Duodenal mucosa (tissue), 2 donors: ENCODE measurements around the gene TSKU.
"Not testable (repeated sequence)": the region's sequence is repeated elsewhere in the genome, so short reads cannot be mapped to it uniquely, and the experiment has no call there.

ENCODE experiments used
- H3K27ac ChIP-seq: one replicate; pipeline ENCODE4 v1.7.0; 2013; ENCODE audit warnings: low read depth, low read length
- H3K27me3 ChIP-seq, 2 donors: one replicate each; pipeline ENCODE4 v1.7.0; 2013; ENCODE audit warnings: low read length in 2 of 2, control low read depth in 1 of 2; ENCODE audit not compliant: insufficient read depth in 2 of 2, control insufficient read depth in 1 of 2
- H3K36me3 ChIP-seq, 2 donors: one replicate each; pipeline ENCODE4 v1.7.0; 2013; ENCODE audit warnings: low read length in 2 of 2, control low read depth in 1 of 2; ENCODE audit not compliant: insufficient read depth in 2 of 2, control insufficient read depth in 1 of 2
- H3K4me1 ChIP-seq, 2 donors: one replicate each; pipeline ENCODE4 v1.7.0; 2013; ENCODE audit warnings: low read length in 2 of 2, control low read depth in 1 of 2; ENCODE audit not compliant: insufficient read depth in 2 of 2, control insufficient read depth in 1 of 2
- H3K4me3 ChIP-seq, 2 donors: one replicate each; pipeline ENCODE4 v1.7.0; 2013; ENCODE audit warnings: low read length in 2 of 2, low read depth in 1 of 2
- H3K9ac ChIP-seq, 2 donors: one replicate each; pipeline ENCODE4 v1.7.0; 2013; ENCODE audit warnings: low read length in 2 of 2, low read depth in 1 of 2
- H3K9me3 ChIP-seq, 2 donors: one replicate each; pipeline ENCODE4 v1.7.0; 2013; ENCODE audit warnings: low read length in 2 of 2, control low read depth in 1 of 2; ENCODE audit not compliant: control insufficient read depth in 1 of 2

The TSKU gene

GRCh38 chr11:76822406-76822805 lies 39.2 kb downstream of the TSKU start:
- H3K27ac ChIP-seq, result no peak overlapping the region
- H3K9me3 ChIP-seq, result no peaks in the 10 kb centered on the region
- no peak overlapping the region for H3K4me3 ChIP-seq
- H3K9ac ChIP-seq, result no peak overlapping the region
- no peaks in the 10 kb centered on the region for H3K27me3 ChIP-seq
- no peaks in the 10 kb centered on the region for H3K36me3 ChIP-seq
- peaks cover 0 to 3% of the 10 kb centered on the region in 2 donors for H3K4me1 ChIP-seq

- peaks cover 0 to 3% of the 10 kb centered on the region in 2 donors for H3K4me1 ChIP-seq
- H3K4me3 ChIP-seq, result no peak overlapping the region
- H3K9me3 ChIP-seq, result no peaks in the 10 kb centered on the region
- H3K36me3 ChIP-seq, result no peaks in the 10 kb centered on the region
- H3K27me3 ChIP-seq, result no peaks in the 10 kb centered on the region
- no peak overlapping the region for H3K27ac ChIP-seq
- no peak overlapping the region for H3K9ac ChIP-seq
These were observed 40.4 kb downstream of the TSKU start for GRCh38 chr11:76823481-76824028.

GRCh38 chr11:76824083-76824939 lies 41.2 kb downstream of the TSKU start:
- Histone ChIP-seq H3K4me3 (no peak overlapping the region), H3K36me3 (no peaks in the 10 kb centered on the region), H3K9me3 (no peaks in the 10 kb centered on the region), H3K9ac (no peak overlapping the region), H3K27me3 (no peaks in the 10 kb centered on the region), H3K27ac (no peak overlapping the region), H3K4me1 (peaks cover 0 to 3% of the 10 kb centered on the region in 2 donors)

DNA sequence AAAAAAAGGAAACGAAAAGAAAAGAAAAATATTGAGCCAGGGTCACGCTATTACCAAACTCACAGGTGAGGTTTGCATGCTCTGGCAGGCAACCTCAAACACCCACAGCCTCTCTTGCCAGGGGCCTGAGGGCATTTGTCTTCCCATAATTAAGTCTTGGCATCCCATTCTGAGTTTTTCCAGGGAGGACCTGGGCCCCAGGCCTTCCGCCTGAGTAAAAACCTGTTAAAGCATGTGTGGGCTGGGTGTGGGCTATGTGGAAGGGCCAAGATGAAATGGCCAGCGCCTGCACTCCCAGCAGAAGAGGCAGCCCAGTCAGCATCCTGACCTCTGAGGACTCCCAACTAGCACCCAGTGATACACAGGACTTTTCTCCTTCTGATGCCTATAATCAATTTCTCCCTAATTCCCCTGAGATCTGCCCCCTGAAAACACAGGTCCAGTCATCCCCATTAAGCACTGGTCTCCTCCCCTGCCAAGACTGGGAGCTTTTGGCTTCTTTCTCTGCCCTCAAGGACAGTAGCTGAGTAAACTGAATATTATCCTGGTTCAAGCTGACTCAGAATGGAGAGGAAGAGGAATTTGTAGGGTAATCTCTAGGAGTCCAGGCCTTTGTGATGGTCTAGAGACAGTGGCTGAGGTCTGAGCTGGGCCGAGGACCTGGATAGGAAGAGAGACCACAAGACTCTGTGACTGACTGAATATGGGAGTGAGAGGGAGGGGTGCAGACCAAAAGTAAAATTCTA lies 42.0 kb downstream of the TSKU start:
- Histone ChIP-seq H3K9me3 (no peaks in the 10 kb centered on the region), H3K27me3 (no peaks in the 10 kb centered on the region), H3K4me3 (no peak overlapping the region), H3K36me3 (no peaks in the 10 kb centered on the region), H3K9ac (no peak overlapping the region), H3K27ac (no peak overlapping the region), H3K4me1 (peaks cover 0 to 3% of the 10 kb centered on the region in 2 donors)

DNA sequence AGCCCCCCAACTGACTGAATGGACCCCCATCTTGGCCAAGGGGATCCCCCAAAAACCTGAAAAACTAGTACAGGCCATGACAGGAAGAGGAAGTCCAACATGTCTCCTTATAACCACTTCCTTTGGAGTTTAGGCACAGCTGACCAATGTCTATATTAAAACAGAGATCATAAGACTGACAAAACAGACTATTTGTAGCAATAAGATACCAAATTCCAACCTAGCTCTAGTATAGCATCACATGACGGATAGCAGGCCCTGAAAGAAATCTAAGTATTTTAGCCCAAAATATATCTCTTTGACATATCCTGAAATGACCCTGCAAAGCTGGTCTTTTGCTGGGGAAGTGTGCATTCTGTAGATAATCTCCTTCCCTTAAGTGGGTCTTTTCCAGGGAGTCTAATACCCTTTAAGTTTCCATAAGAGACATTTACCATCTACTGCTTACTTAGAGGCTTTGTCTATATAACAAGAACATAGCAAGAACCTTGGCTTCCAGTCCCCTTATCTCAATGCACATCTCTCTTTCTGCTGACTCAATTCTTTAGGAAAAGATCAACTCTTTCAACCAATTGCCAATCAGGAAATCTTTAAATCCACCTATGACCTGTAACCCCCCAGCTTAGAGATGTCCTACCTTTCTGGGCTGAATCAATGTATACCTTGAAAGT lies 42.7 kb downstream of the TSKU start:
- Histone ChIP-seq H3K4me1 (peaks cover 2 to 5% of the 10 kb centered on the region in 2 donors), H3K27me3 (no peaks in the 10 kb centered on the region), H3K9ac (no peak overlapping the region), H3K36me3 (no peaks in the 10 kb centered on the region), H3K27ac (no peak overlapping the region), H3K4me3 (no peak overlapping the region), H3K9me3 (no peaks in the 10 kb centered on the region)

DNA sequence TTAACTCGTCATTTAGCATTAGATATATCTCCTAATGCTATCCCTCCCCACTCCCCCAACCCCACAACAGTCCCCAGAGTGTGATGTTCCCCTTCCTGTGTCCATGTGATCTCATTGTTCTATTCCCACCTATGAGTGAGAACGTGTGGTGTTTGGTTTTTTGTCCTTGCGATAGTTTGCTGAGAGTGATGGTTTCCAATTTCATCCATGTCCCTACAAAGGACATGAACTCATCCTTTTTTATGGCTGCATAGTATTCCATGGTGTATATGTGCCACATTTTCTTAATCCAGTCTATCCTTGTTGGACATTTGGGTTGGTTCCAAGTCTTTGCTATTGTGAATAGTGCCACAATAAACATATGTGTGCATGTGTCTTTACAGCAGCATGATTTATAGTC lies 43.4 kb downstream of the TSKU start:
- H3K27me3 ChIP-seq, H3K9ac ChIP-seq, H3K4me1 ChIP-seq, H3K36me3 ChIP-seq, H3K4me3 ChIP-seq, H3K9me3 ChIP-seq, H3K27ac ChIP-seq: not testable (repeated sequence)

DNA sequence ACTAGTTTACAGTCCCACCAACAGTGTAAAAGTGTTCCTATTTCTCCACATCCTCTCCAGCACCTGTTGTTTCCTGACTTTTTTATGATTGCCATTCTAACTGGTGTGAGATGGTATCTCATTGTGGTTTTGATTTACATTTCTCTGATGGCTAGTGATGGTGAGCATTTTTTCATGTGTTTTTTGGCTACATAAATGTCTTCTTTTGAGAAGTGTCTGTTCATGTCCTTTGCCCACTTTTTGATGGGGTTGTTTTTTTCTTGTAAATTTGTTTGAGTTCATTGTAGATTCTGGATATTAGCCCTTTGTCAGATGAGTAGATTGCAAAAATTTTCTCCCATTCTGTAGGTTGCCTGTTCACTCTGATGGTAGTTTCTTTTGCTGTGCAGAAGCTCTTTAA lies 43.8 kb downstream of the TSKU start:
- not testable (repeated sequence) for H3K36me3 ChIP-seq, H3K4me1 ChIP-seq, H3K9ac ChIP-seq, H3K9me3 ChIP-seq, H3K27me3 ChIP-seq, H3K4me3 ChIP-seq, H3K27ac ChIP-seq

- Histone ChIP-seq H3K9me3 (no peaks in the 10 kb centered on the region), H3K27me3 (no peaks in the 10 kb centered on the region), H3K36me3 (no peaks in the 10 kb centered on the region), H3K27ac (no peak overlapping the region), H3K9ac (no peak overlapping the region), H3K4me3 (no peak overlapping the region), H3K4me1 (peaks cover 5 to 9% of the 10 kb centered on the region in 2 donors)
These were observed 47.6 kb downstream of the TSKU start for GRCh38 chr11:76830639-76831327.

GRCh38 chr11:76831686-76832310 lies 48.6 kb downstream of the TSKU start:
- Histone ChIP-seq H3K36me3 (no peaks in the 10 kb centered on the region), H3K4me1 (peaks cover 15 to 19% of the 10 kb centered on the region in 2 donors), H3K9ac (no peak overlapping the region), H3K27me3 (no peaks in the 10 kb centered on the region), H3K27ac (no peak overlapping the region), H3K9me3 (no peaks in the 10 kb centered on the region), H3K4me3 (no peak overlapping the region)
